ENCODE measurements around the gene GRAMD1B.

GRCh38 chr11:123491241-123491640 is 61.2 kb downstream of the GRAMD1B start:
- TF ChIP-seq CTCF (IDR thresholded peaks at IDR 0.05) (no peak), EP300 (IDR thresholded peaks at IDR 0.05) (no peak)

All from tibial nerve (tissue), 4 donors.